Omental fat pad (tissue), 4 donors: ENCODE results near the gene TNXB. TPM values are rescaled to one million over a fixed set of nuclear protein-coding genes. Genes with fewer than 3 reads are reported as not detected.
"Not testable (repeated sequence)": the region's sequence is repeated elsewhere in the genome, so short reads cannot be mapped to it uniquely, and the experiment has no call there.

Experiments
- ATAC-seq: fragments of 150-250 bp; one replicate; pipeline ENCODE4 v1.9.1; 2016; ENCODE audit warnings: mild to moderate bottlenecking, moderate library complexity; ENCODE audit not compliant: low FRiP score
- DNase-seq: peaks from one replicate; pipeline ENCODE4 v3.0.0-alpha.2; 2019; ENCODE audit warnings: low spot score
- CTCF ChIP-seq, 3 donors: fragments of 450-650 bp; IDR thresholded peaks; one replicate each; pipeline ENCODE4 v1.5.1; 2016 to 2017; ENCODE audit warnings: antibody characterized with exemption in 3 of 3, mild to moderate bottlenecking in 3 of 3, moderate library complexity in 2 of 3
- total RNA-seq, 4 donors: library from RNA; depleted of rRNA; stranded (reverse); fragments of >200 nt; gene quantifications; one replicate each; pipeline ENCODE4 v1.1.0, GENCODE V29; 2016

TNXB gene
- total RNA-seq, 4 donors from 2014 or later = 129 to 311 (median 137) TPM

- no peak for ATAC-seq
- no peak for DNase-seq
- TF ChIP-seq CTCF (IDR thresholded peaks at IDR 0.05) = no peak
These were observed 625 bp upstream of the TNXB start for GRCh38 chr6:32109765-32110160.

GRCh38 chr6:32108727-32109113 is 418 bp downstream of the TNXB start:
- no peak for ATAC-seq

GRCh38 chr6:32108094-32108627 is 977 bp downstream of the TNXB start:
- ATAC-seq (peak; percentile 76), DNase-seq (no peak)
- no peak for TF ChIP-seq CTCF (IDR thresholded peaks at IDR 0.05)

More at GRCh38 chr6:32108727-32109113, 418 bp downstream of the TNXB start:
- no peak for TF ChIP-seq CTCF (IDR thresholded peaks at IDR 0.05)
- DNase-seq = no peak

- ATAC-seq = peak; percentile 38
- DNase-seq = no peak
- TF ChIP-seq CTCF (IDR thresholded peaks at IDR 0.05) = no peak
These were observed 1.7 kb downstream of the TNXB start for GRCh38 chr6:32107406-32107805.

GRCh38 chr6:32105433-32105832 is 3.7 kb downstream of the TNXB start:
- no peak for ATAC-seq
- no peak for TF ChIP-seq CTCF (IDR thresholded peaks at IDR 0.05)
- DNase-seq = no peak

GRCh38 chr6:32102255-32102654 is 6.9 kb downstream of the TNXB start:
- TF ChIP-seq CTCF (IDR thresholded peaks at IDR 0.05) = no peak
- ATAC-seq (no peak), DNase-seq (no peak)

- ATAC-seq = not testable (repeated sequence)
These were observed 8.9 kb downstream of the TNXB start for GRCh38 chr6:32100251-32100650.

GRCh38 chr6:32097364-32097763 is 11.8 kb downstream of the TNXB start:
- no peak for DNase-seq
- no peak for TF ChIP-seq CTCF (IDR thresholded peaks at IDR 0.05)
- ATAC-seq = no peak

More at GRCh38 chr6:32100251-32100650, 8.9 kb downstream of the TNXB start:
- DNase-seq = not testable (repeated sequence)
